HG03066 (cell line): Measurements from ENCODE around the gene HPCAL1.

Source experiments
- ATAC-seq: cut with Tn5 transposase; IDR thresholded peaks from one replicate; pipeline ENCODE4 v1.9.1; 2021; ENCODE audit warnings: low read depth; ENCODE audit not compliant: unreplicated experiment

HPCAL1 gene

GRCh38 chr2:10269291-10269690, 33.4 kb upstream of the HPCAL1 start:
- ATAC-seq, result no peak

GRCh38 chr2:10269711-10270610, 32.7 kb upstream of the HPCAL1 start:
- no peak for ATAC-seq

- ATAC-seq, result no peak
Measured at GRCh38 chr2:10271509-10271908, 31.2 kb upstream of the HPCAL1 start.

- ATAC-seq, result no peak
Measured at GRCh38 chr2:10271946-10272345, 30.8 kb upstream of the HPCAL1 start.

- ATAC-seq, result no peak
Measured at GRCh38 chr2:10272464-10272863, 30.2 kb upstream of the HPCAL1 start.

- no peak for ATAC-seq
Measured at GRCh38 chr2:10273215-10274175, 29.2 kb upstream of the HPCAL1 start.

- no peak for ATAC-seq
Measured at GRCh38 chr2:10274376-10274775, 28.3 kb upstream of the HPCAL1 start.

- no peak for ATAC-seq
Measured at GRCh38 chr2:10274983-10275802, 27.5 kb upstream of the HPCAL1 start.

- no peak for ATAC-seq
Measured at GRCh38 chr2:10276481-10277292, 26.0 kb upstream of the HPCAL1 start.

- ATAC-seq, result no peak
Measured at GRCh38 chr2:10277293-10278028, 25.2 kb upstream of the HPCAL1 start.

GRCh38 chr2:10278029-10278762, 24.5 kb upstream of the HPCAL1 start:
- ATAC-seq, result no peak

GRCh38 chr2:10278763-10279471, 23.8 kb upstream of the HPCAL1 start:
- ATAC-seq, result no peak

GRCh38 chr2:10279472-10279870, 23.2 kb upstream of the HPCAL1 start:
- ATAC-seq, result no peak

- ATAC-seq, result no peak
Measured at GRCh38 chr2:10279946-10280463, 22.7 kb upstream of the HPCAL1 start.

- no peak for ATAC-seq
Measured at GRCh38 chr2:10281891-10282290, 20.8 kb upstream of the HPCAL1 start.

- no peak for ATAC-seq
Measured at GRCh38 chr2:10282611-10283105, 20.0 kb upstream of the HPCAL1 start.
